ENCODE measurements around the gene PDIA5.
A peak's percentile ranks its signal among the peaks of the same experiment; 100 is the strongest.

PDIA5 gene
- long read RNA-seq, transcript PDIA5-201 (17 exons, 1,799 nt), result major isoform, 29 of 37 reads
- long read RNA-seq, partial matches to known transcripts, result 5 of 37 reads
- long read RNA-seq, other reads (novel, unspliced or antisense), result 2 of 37 reads

- Histone ChIP-seq H3K4me3 (replicated peaks; ENCODE audit: insufficient read depth, low read length) (peak within 1 kb of the TSS; percentile 76), H3K27me3 (ENCODE audit: insufficient read depth, poor library complexity, severe bottlenecking) (no peaks in the 10 kb centered on the region), H3K27ac (replicated peaks) (peak within 1 kb of the TSS; percentile 80)
- peak; percentile 75 to 91 for DNase-seq (ENCODE audit: low read depth in 1 of 2, low spot score in 1 of 2)
- TF ChIP-seq REST (IDR thresholded peaks at IDR 0.05; ENCODE audit: insufficient replicate concordance, low read depth), result peak; percentile 33
- TF ChIP-seq CTCF (IDR thresholded peaks at IDR 0.05; ENCODE audit: insufficient read depth, low read length), result no peak
- TF ChIP-seq POLR2AphosphoS5 (IDR thresholded peaks at IDR 0.05; ENCODE audit: low read depth), result peak; percentile 93
- TF ChIP-seq GABPA (IDR thresholded peaks at IDR 0.05; ENCODE audit: low read depth), result no peak
- TF ChIP-seq SPI1 (IDR thresholded peaks at IDR 0.05; ENCODE audit: borderline replicate concordance, low read depth), result no peak; the same call in 1 of the 2 replicates
These were observed at the start of gene PDIA5 for GRCh38 chr3:123066896-123067688. Gene PDIA5, plus strand, starts transcription at chr3:123067025. Its CDS starts 140 bp downstream, at chr3:123067165.

GRCh38 chr3:123018683-123019082, 48.1 kb upstream of the PDIA5 start:
- peaks cover 38% of the 10 kb centered on the region for H3K27me3 ChIP-seq (ENCODE audit: insufficient read depth, poor library complexity, severe bottlenecking)
- no peak overlapping the region for H3K4me3 ChIP-seq (replicated peaks; ENCODE audit: insufficient read depth, low read length)
- DNase-seq (ENCODE audit: low read depth in 1 of 2, low spot score in 1 of 2), result no peak
- no peak overlapping the region for H3K27ac ChIP-seq (replicated peaks)
- TF ChIP-seq CTCF (IDR thresholded peaks at IDR 0.05; ENCODE audit: insufficient read depth, low read length) (no peak), SPI1 (IDR thresholded peaks at IDR 0.05; ENCODE audit: borderline replicate concordance, low read depth) (no peak), POLR2AphosphoS5 (IDR thresholded peaks at IDR 0.05; ENCODE audit: low read depth) (no peak), GABPA (IDR thresholded peaks at IDR 0.05; ENCODE audit: low read depth) (no peak), REST (IDR thresholded peaks at IDR 0.05; ENCODE audit: insufficient replicate concordance, low read depth) (no peak)

GRCh38 chr3:123019161-123019560, 47.7 kb upstream of the PDIA5 start:
- DNase-seq (ENCODE audit: low read depth in 1 of 2, low spot score in 1 of 2), result no peak
- no peak overlapping the region for H3K27ac ChIP-seq (replicated peaks)
- H3K4me3 ChIP-seq (replicated peaks; ENCODE audit: insufficient read depth, low read length), result no peak overlapping the region
- H3K27me3 ChIP-seq (ENCODE audit: insufficient read depth, poor library complexity, severe bottlenecking), result peaks cover 40% of the 10 kb centered on the region
- TF ChIP-seq POLR2AphosphoS5 (IDR thresholded peaks at IDR 0.05; ENCODE audit: low read depth) (no peak), CTCF (IDR thresholded peaks at IDR 0.05; ENCODE audit: insufficient read depth, low read length) (no peak), GABPA (IDR thresholded peaks at IDR 0.05; ENCODE audit: low read depth) (no peak), REST (IDR thresholded peaks at IDR 0.05; ENCODE audit: insufficient replicate concordance, low read depth) (no peak), SPI1 (IDR thresholded peaks at IDR 0.05; ENCODE audit: borderline replicate concordance, low read depth) (no peak)
